Measurements from ENCODE around the gene TAF3. TPM values are rescaled to one million over a fixed set of nuclear protein-coding genes. Genes with fewer than 3 reads are reported as not detected.

TAF3 gene
- total RNA-seq, 1 donor from 2014 or later, result 4.6 TPM

GRCh38 chr10:7932301-7933036 lies 114.2 kb downstream of the TAF3 start:
- Histone ChIP-seq H3K9me3 (ENCODE audit: low read depth) (no peaks in the 10 kb centered on the region), H2AFZ (replicated peaks) (no peak overlapping the region), H3F3A (ENCODE audit: low read depth) (no peaks in the 10 kb centered on the region), H3K27me3 (no peaks in the 10 kb centered on the region), H3K9ac (no peak overlapping the region), H4K20me1 (ENCODE audit: low read depth) (no peaks in the 10 kb centered on the region), H3K36me3 (no peaks in the 10 kb centered on the region), H3K27ac (no peak overlapping the region), H3K79me2 (ENCODE audit: low read depth) (peaks cover 3% of the 10 kb centered on the region), H3K4me1 (no peaks in the 10 kb centered on the region), H3K4me2 (no peak overlapping the region), H3K4me3 (no peak overlapping the region)
- H3K27me3 Mint-ChIP-seq (ENCODE audit: insufficient read depth, low read depth), result no peaks in the 10 kb centered on the region
- no peaks in the 10 kb centered on the region for H3K4me1 Mint-ChIP-seq
- no peak for DNase-seq (ENCODE audit: low spot score)
- peaks cover 4% of the 10 kb centered on the region for H3K36me3 Mint-ChIP-seq
- H3K27ac Mint-ChIP-seq, result no peak overlapping the region
- peaks cover 5% of the 10 kb centered on the region for H3K9me3 Mint-ChIP-seq
- no peak for TF ChIP-seq EZH2phosphoT487 (IDR thresholded peaks at IDR 0.05)
- no peak overlapping the region for H3K4me3 Mint-ChIP-seq

- Mint-ChIP-seq H3K27ac (no peak overlapping the region), H3K9me3 (peaks cover 5% of the 10 kb centered on the region), H3K4me1 (no peaks in the 10 kb centered on the region), H3K36me3 (peaks cover 4% of the 10 kb centered on the region), H3K4me3 (no peak overlapping the region), H3K27me3 (ENCODE audit: insufficient read depth, low read depth) (no peaks in the 10 kb centered on the region)
- TF ChIP-seq EZH2phosphoT487 (IDR thresholded peaks at IDR 0.05), result no peak
- no peak for TF ChIP-seq CTCF (IDR thresholded peaks at IDR 0.05)
- no peak for TF ChIP-seq EZH2 (IDR thresholded peaks at IDR 0.05)
- Histone ChIP-seq H3K4me3 (no peak overlapping the region), H2AFZ (replicated peaks) (no peak overlapping the region), H3K9me3 (ENCODE audit: low read depth) (no peaks in the 10 kb centered on the region), H3K36me3 (no peaks in the 10 kb centered on the region), H3K4me1 (no peaks in the 10 kb centered on the region), H3K9ac (no peak overlapping the region), H3K79me2 (ENCODE audit: low read depth) (peaks cover 3% of the 10 kb centered on the region), H3F3A (ENCODE audit: low read depth) (no peaks in the 10 kb centered on the region), H3K27me3 (no peaks in the 10 kb centered on the region), H3K27ac (no peak overlapping the region), H4K20me1 (ENCODE audit: low read depth) (no peaks in the 10 kb centered on the region), H3K4me2 (no peak overlapping the region)
- no peak for DNase-seq (ENCODE audit: low spot score)
Measured at GRCh38 chr10:7933262-7933661, 115.0 kb downstream of the TAF3 start.

- no peak overlapping the region for H3K4me3 Mint-ChIP-seq
Measured at GRCh38 chr10:7933757-7934156, 115.5 kb downstream of the TAF3 start.

More at GRCh38 chr10:7933757-7934156, 115.5 kb downstream of the TAF3 start:
- no peak for DNase-seq (ENCODE audit: low spot score)
- Histone ChIP-seq H3K4me2 (no peak overlapping the region), H2AFZ (replicated peaks) (no peak overlapping the region), H3K4me1 (no peaks in the 10 kb centered on the region), H3F3A (ENCODE audit: low read depth) (no peaks in the 10 kb centered on the region), H3K79me2 (ENCODE audit: low read depth) (peaks cover 3% of the 10 kb centered on the region), H3K9me3 (ENCODE audit: low read depth) (no peaks in the 10 kb centered on the region), H3K27me3 (no peaks in the 10 kb centered on the region), H3K4me3 (no peak overlapping the region), H4K20me1 (ENCODE audit: low read depth) (no peaks in the 10 kb centered on the region), H3K9ac (no peak overlapping the region), H3K36me3 (no peaks in the 10 kb centered on the region), H3K27ac (no peak overlapping the region)
- H3K36me3 Mint-ChIP-seq, result peaks cover 4% of the 10 kb centered on the region
- no peaks in the 10 kb centered on the region for H3K4me1 Mint-ChIP-seq
- no peak overlapping the region for H3K27ac Mint-ChIP-seq
- peaks cover under 1% of the 10 kb centered on the region for H3K27me3 Mint-ChIP-seq (ENCODE audit: insufficient read depth, low read depth)
- no peak for TF ChIP-seq EZH2phosphoT487 (IDR thresholded peaks at IDR 0.05)
- TF ChIP-seq EZH2 (IDR thresholded peaks at IDR 0.05), result no peak
- TF ChIP-seq CTCF (IDR thresholded peaks at IDR 0.05), result no peak
- peaks cover 5% of the 10 kb centered on the region for H3K9me3 Mint-ChIP-seq

Data from neural progenitor cell (in vitro differentiated cells).